ENCODE data around the gene MAPK8IP2. TPM values are rescaled to one million over a fixed set of nuclear protein-coding genes. Genes with fewer than 3 reads are reported as not detected.

Gene MAPK8IP2
- total RNA-seq, 1 donor from 2014 or later, result 1.7 TPM

GRCh38 chr22:50561401-50562358 lies 38.9 kb upstream of the MAPK8IP2 start:
- no peaks in the 10 kb centered on the region for H3K27me3 ChIP-seq (ENCODE audit: low read depth)
- H3K36me3 ChIP-seq, result no peaks in the 10 kb centered on the region

GRCh38 chr22:50562523-50563412 lies 37.8 kb upstream of the MAPK8IP2 start, which contains the start of gene SYCE3:
Gene SYCE3 (minus strand): TSS chr22:50562919. CDS start chr22:50556405, 6,514 bp downstream.
- Histone ChIP-seq H3K9me3 (no peaks in the 10 kb centered on the region), H3K4me3 (peak within 1 kb of the TSS; percentile 70), H3K36me3 (no peaks in the 10 kb centered on the region), H3K27me3 (ENCODE audit: low read depth) (no peaks in the 10 kb centered on the region), H3K4me1 (peaks cover 8% of the 10 kb centered on the region), H3K27ac (peak within 1 kb of the TSS; percentile 75)
- peak; percentile 99 for DNase-seq
- intact Hi-C loops (cut with DNase I), result no loop called here
- TF ChIP-seq CTCF (IDR thresholded peaks at IDR 0.05), result peak; percentile 97
- peak; percentile 99 for ATAC-seq

More at GRCh38 chr22:50561401-50562358, 38.9 kb upstream of the MAPK8IP2 start:
- Histone ChIP-seq H3K4me3 (no peak overlapping the region), H3K9me3 (no peaks in the 10 kb centered on the region), H3K4me1 (peaks cover 8% of the 10 kb centered on the region), H3K27ac (no peak overlapping the region)
- intact Hi-C loops (cut with DNase I), result no loop called here
- DNase-seq, result no peak
- no peak for TF ChIP-seq CTCF (IDR thresholded peaks at IDR 0.05)
- no peak for ATAC-seq

GRCh38 chr22:50563413-50564160 lies 37.0 kb upstream of the MAPK8IP2 start:
- no peak for TF ChIP-seq CTCF (IDR thresholded peaks at IDR 0.05)
- no peaks in the 10 kb centered on the region for H3K9me3 ChIP-seq
- intact Hi-C loops (cut with DNase I), result no loop called here
- peak overlapping the region; percentile 75 for H3K27ac ChIP-seq
- peak; percentile 37 to 51 for ATAC-seq
- no peaks in the 10 kb centered on the region for H3K36me3 ChIP-seq
- no peaks in the 10 kb centered on the region for H3K27me3 ChIP-seq (ENCODE audit: low read depth)
- DNase-seq, result no peak
- peaks cover 8% of the 10 kb centered on the region for H3K4me1 ChIP-seq
- H3K4me3 ChIP-seq, result peak overlapping the region; percentile 70

- intact Hi-C loops (cut with DNase I), result no loop called here
- DNase-seq (no peak), ATAC-seq (no peak)
- Histone ChIP-seq H3K4me1 (peaks cover 8% of the 10 kb centered on the region), H3K36me3 (no peaks in the 10 kb centered on the region), H3K27ac (no peak overlapping the region), H3K4me3 (no peak overlapping the region), H3K9me3 (no peaks in the 10 kb centered on the region), H3K27me3 (ENCODE audit: low read depth) (no peaks in the 10 kb centered on the region)
- TF ChIP-seq CTCF (IDR thresholded peaks at IDR 0.05), result no peak
These were observed 36.3 kb upstream of the MAPK8IP2 start for GRCh38 chr22:50564289-50564688.
